Smooth muscle cell (in vitro differentiated cells): Measurements from ENCODE around the gene PRAME. TPM values are rescaled to one million over a fixed set of nuclear protein-coding genes. Genes with fewer than 3 reads are reported as not detected.

Experiments used
- DNase-seq: peaks from one replicate; lab custom pipeline; 2025; ENCODE audit not compliant: unreplicated experiment; lab: John Stamatoyannopoulos, UW
- H2AFZ ChIP-seq: fragments of 200-600 bp; sonication (generic); 2 replicates; pipeline ENCODE4 v1.6.0; 2016; ENCODE audit warnings: antibody characterized with exemption, low read depth, mild to moderate bottlenecking
- H3F3A ChIP-seq: fragments of 200-600 bp; sonication (generic); 2 replicates; pipeline ENCODE4 v1.6.0; 2017; ENCODE audit warnings: antibody characterized with exemption, low read depth
- H3K27ac ChIP-seq: fragments of 200-600 bp; sonication (generic); 2 replicates; pipeline ENCODE4 v1.5.1; 2016; ENCODE audit warnings: low read depth, mild to moderate bottlenecking
- H3K27me3 ChIP-seq: fragments of 200-600 bp; sonication (generic); 2 replicates; pipeline ENCODE4 v1.6.1; 2016; ENCODE audit warnings: low read depth, mild to moderate bottlenecking
- H3K36me3 ChIP-seq: fragments of 200-600 bp; sonication (generic); 2 replicates; pipeline ENCODE4 v1.5.1; 2016; ENCODE audit warnings: low read depth
- H3K4me1 ChIP-seq: fragments of 200-600 bp; sonication (generic); 2 replicates; pipeline ENCODE4 v1.5.1; 2016; ENCODE audit warnings: low read depth
- H3K4me2 ChIP-seq: fragments of 200-600 bp; sonication (generic); 2 replicates; pipeline ENCODE4 v1.6.0; 2016; ENCODE audit warnings: mild to moderate bottlenecking
- H3K4me3 ChIP-seq: fragments of 200-600 bp; sonication (generic); 2 replicates; pipeline ENCODE4 v1.5.1; 2016; ENCODE audit warnings: mild to moderate bottlenecking
- H3K79me2 ChIP-seq: fragments of 200-600 bp; sonication (generic); 2 replicates; pipeline ENCODE4 v1.6.0; 2016; ENCODE audit warnings: low read depth, mild to moderate bottlenecking
- H3K9ac ChIP-seq: fragments of 200-600 bp; sonication (generic); 2 replicates; pipeline ENCODE4 v1.6.0; 2016; ENCODE audit warnings: low read depth
- H3K9me3 ChIP-seq: fragments of 200-600 bp; sonication (generic); replicated peaks from 2 replicates; pipeline ENCODE4 v1.5.1; 2016; ENCODE audit warnings: low read depth
- H4K20me1 ChIP-seq: fragments of 200-600 bp; sonication (generic); 2 replicates; pipeline ENCODE4 v1.6.0; 2016; ENCODE audit warnings: low read depth
- CTCF ChIP-seq: fragments of 200-600 bp; sonication (generic); IDR thresholded peaks from 2 replicates; pipeline ENCODE4 v1.5.1; 2017; ENCODE audit warnings: borderline replicate concordance, mild to moderate bottlenecking, antibody characterized with exemption; ENCODE audit not compliant: insufficient read depth, poor library complexity, severe bottlenecking
- WGBS: methylation state at CpG from one replicate; pipeline ENCODE4 v1.1.7; 2016; ENCODE audit warnings: low lambda C conversion rate; 5-methylcytosine and 5-hydroxymethylcytosine counted together
- polyA plus RNA-seq: library from polyadenylated mRNA; unstranded; fragments of >200 nt; fragmentation: Nextera tagmentation; extraction: Ambion mirVana; gene quantifications from 2 replicates; pipeline ENCODE4 v1.2.1, GENCODE V29; 2016
- total RNA-seq: library from RNA; depleted of rRNA; stranded (reverse); fragments of >200 nt; gene quantifications from 2 replicates; pipeline ENCODE4 v1.2.3, GENCODE V29; 2014

Gene PRAME
- total and polyA plus RNA-seq, 2 experiments from 2014 or later: not detected

DNA sequence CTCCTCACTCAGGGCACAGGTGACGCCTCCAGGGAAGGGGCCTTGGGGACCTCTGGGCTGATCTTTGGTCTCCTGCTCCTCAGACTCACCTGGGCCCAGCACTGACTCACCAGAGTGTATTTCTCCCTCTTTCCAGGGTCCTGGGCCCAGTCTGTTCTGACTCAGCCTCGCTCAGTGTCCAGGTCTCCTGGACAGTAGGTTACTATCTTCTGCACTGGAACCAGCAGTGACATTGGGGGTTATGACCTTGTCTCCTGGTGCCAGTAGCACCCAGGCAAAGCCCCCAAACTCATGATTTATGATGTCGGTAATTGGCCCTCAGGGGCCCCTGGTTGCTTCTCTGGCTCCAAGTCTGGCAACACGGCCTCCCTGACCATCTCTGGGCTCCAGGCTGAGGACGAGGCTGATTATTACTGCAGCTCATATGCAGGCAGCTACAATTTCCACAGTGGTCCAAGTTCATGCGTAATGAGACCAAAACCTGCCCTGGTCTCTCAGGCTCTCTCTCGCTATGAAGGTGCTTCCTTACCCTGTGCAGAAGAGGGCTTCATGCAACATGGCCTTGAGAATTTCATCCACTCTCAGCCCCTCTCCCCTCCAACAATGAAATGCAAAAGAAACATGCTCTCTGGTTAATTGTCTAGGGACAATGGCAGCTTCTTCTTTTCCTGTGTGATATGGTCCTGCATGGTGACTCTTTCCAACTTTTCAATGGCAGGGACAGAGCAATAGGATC is 21.0 kb upstream of the PRAME start:
- Histone ChIP-seq H3K9me3 (no peaks in the 10 kb centered on the region), H3K36me3 (no peaks in the 10 kb centered on the region), H3K79me2 (no peaks in the 10 kb centered on the region), H4K20me1 (no peaks in the 10 kb centered on the region), H2AFZ (no peak overlapping the region), H3K27me3 (peaks cover 64% of the 10 kb centered on the region), H3K4me3 (no peak overlapping the region), H3K4me2 (no peak overlapping the region), H3K4me1 (no peaks in the 10 kb centered on the region), H3K27ac (no peak overlapping the region), H3F3A (no peaks in the 10 kb centered on the region), H3K9ac (no peak overlapping the region)
- TF ChIP-seq CTCF: no peak
- DNase-seq: no peak
- 87% methylated on average over 7 of the region's 7 CpGs for WGBS

DNA sequence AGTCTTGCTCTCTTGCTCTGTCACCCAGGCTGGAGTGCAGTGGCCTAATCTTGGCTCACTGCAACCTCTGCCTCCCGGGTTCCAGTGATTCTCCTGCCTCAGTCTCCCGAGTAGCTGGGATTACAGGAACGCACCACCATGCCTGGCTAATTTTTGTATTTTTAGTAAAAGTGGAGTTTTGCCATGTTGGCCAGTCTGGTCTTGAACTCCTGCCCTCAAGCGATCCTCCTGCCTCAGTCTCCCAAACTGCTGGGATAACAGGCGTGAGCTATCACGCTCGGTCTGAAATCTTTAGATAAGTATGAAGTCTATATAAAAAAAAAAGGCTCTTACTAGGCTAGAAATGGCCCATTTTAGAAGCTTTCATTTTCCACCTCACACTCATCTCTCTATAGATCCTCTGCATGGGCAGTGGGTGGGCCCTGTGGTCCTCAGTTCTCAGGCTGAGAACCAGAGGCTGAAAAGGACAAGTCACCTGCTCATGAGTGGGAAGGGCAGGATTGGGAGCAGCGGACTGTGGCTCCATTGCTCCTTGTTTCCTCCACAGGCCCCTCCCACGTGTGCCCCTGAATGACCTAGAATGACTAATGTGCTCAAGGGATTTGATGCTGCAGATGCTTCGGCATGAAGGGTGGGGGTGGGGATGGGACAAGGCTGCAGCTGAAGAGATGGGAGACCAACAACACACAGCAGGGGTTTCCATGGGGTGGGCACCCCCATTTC is 19.8 kb upstream of the PRAME start:
- Histone ChIP-seq H2AFZ (no peak overlapping the region), H3K36me3 (no peaks in the 10 kb centered on the region), H3K9ac (no peak overlapping the region), H3F3A (no peaks in the 10 kb centered on the region), H4K20me1 (no peaks in the 10 kb centered on the region), H3K4me1 (no peaks in the 10 kb centered on the region), H3K27ac (no peak overlapping the region), H3K79me2 (no peaks in the 10 kb centered on the region), H3K4me3 (no peak overlapping the region), H3K27me3 (peaks cover 63% of the 10 kb centered on the region), H3K4me2 (no peak overlapping the region), H3K9me3 (no peaks in the 10 kb centered on the region)
- no peak for TF ChIP-seq CTCF
- WGBS: 75% methylated on average over 10 of the region's 10 CpGs
- DNase-seq: no peak

GRCh38 chr22:22576989-22577427 is 17.9 kb upstream of the PRAME start:
- Histone ChIP-seq H3K4me2 (no peak overlapping the region), H3K4me1 (no peaks in the 10 kb centered on the region), H3K27ac (no peak overlapping the region), H3K79me2 (no peaks in the 10 kb centered on the region), H3K9me3 (no peaks in the 10 kb centered on the region), H3K27me3 (peaks cover 63% of the 10 kb centered on the region), H3F3A (no peaks in the 10 kb centered on the region), H4K20me1 (no peaks in the 10 kb centered on the region), H3K4me3 (no peak overlapping the region), H3K9ac (no peak overlapping the region), H2AFZ (no peak overlapping the region), H3K36me3 (no peaks in the 10 kb centered on the region)
- TF ChIP-seq CTCF: no peak
- WGBS: 72% methylated on average over 5 of the region's 5 CpGs
- DNase-seq: no peak
